ENCODE measurements around the gene PCDHA5. TPM values are rescaled to one million over a fixed set of nuclear protein-coding genes. Genes with fewer than 3 reads are reported as not detected.

PCDHA5 gene
- total RNA-seq, 1 experiment from 2014 or later: 0.33 TPM

DNA sequence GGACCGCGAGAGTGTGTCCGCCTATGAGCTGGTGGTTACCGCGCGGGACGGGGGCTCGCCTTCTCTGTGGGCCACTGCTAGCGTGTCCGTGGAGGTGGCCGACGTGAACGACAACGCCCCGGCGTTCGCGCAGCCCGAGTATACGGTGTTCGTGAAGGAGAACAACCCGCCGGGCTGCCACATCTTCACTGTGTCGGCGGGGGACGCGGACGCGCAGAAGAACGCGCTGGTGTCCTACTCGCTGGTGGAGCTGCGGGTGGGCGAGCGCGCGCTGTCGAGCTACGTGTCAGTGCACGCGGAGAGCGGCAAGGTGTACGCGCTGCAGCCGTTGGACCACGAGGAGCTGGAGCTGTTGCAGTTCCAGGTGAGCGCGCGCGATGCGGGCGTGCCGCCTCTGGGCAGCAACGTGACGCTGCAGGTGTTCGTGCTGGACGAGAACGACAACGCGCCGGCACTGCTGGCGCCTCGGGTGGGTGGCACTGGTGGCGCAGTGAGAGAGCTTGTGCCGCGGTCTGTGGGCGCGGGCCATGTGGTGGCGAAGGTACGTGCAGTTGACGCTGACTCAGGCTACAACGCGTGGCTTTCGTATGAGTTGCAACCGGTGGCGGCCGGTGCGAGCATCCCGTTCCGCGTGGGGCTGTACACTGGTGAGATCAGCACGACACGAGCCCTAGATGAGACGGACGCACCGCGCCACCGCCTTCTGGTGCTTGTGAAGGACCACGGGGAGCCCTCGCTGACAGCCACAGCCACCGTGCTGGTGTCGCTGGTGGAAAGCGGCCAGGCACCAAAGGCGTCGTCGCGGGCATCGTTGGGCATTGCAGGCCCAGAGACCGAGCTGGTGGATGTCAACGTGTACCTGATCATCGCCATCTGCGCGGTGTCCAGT is 14.5 kb downstream of the PCDHA5 start:
- Mint-ChIP-seq H3K36me3 (ENCODE audit: insufficient read depth in 1 of 3, low read depth in 3 of 3) (peaks cover 14 to 31% (median 15%) of the 10 kb centered on the region in 3 experiments), H3K27ac (no peak overlapping the region), H3K4me3 (no peak overlapping the region), H3K9me3 (peaks cover 20 to 23% of the 10 kb centered on the region in 2 experiments), H3K4me1 (peaks cover 0 to 4% of the 10 kb centered on the region in 2 experiments; a peak in 1 of 4 replicates), H3K27me3 (ENCODE audit: low read depth) (no peaks in the 10 kb centered on the region)
- no peak overlapping the region for H3K14ac ChIP-seq (ENCODE audit: insufficient read depth, low read length)
- DNase-seq: no peak
- H4K91ac ChIP-seq (ENCODE audit: insufficient read length, low read depth, low read length): no peak overlapping the region
- H2AFZ ChIP-seq (ENCODE audit: low read length): no peak overlapping the region
- no peaks in the 10 kb centered on the region for H3K79me2 ChIP-seq (ENCODE audit: insufficient read depth, low read length)
- H4K5ac ChIP-seq (ENCODE audit: insufficient read length, low read depth, low read length): no peak overlapping the region
- H3T11ph ChIP-seq (ENCODE audit: low read length): no peak overlapping the region
- no peak overlapping the region for H2AK5ac ChIP-seq (ENCODE audit: insufficient read length, low read length)
- no peaks in the 10 kb centered on the region for H3K27me3 ChIP-seq (ENCODE audit: insufficient read depth, low read length)
- H3K56ac ChIP-seq (ENCODE audit: insufficient read length, low read depth, low read length): no peak overlapping the region
- H3K18ac ChIP-seq (ENCODE audit: insufficient read length, low read depth, low read length): no peak overlapping the region
- H2BK20ac ChIP-seq (ENCODE audit: low read depth, low read length, poor library complexity, severe bottlenecking): no peak overlapping the region
- H3K23me2 ChIP-seq (ENCODE audit: insufficient read length, low read depth, low read length, poor library complexity, severe bottlenecking): no peaks in the 10 kb centered on the region
- H3K4me1 ChIP-seq (ENCODE audit: insufficient read depth, low read length): no peaks in the 10 kb centered on the region
- no peaks in the 10 kb centered on the region for H4K20me1 ChIP-seq (ENCODE audit: control insufficient read depth, insufficient read depth, insufficient read length)
- WGBS (ENCODE audit: extremely low coverage, insufficient read length, low lambda C conversion rate): no CpG with 5 or more reads among the region's 103 CpGs
- no peak overlapping the region for H2BK15ac ChIP-seq (ENCODE audit: low read depth, low read length)
- H3K4ac ChIP-seq (ENCODE audit: low read depth, low read length): no peak overlapping the region
- H3K9me3 ChIP-seq (ENCODE audit: control insufficient read depth, low read depth, low read length): no peaks in the 10 kb centered on the region
- no peak overlapping the region for H2BK12ac ChIP-seq (ENCODE audit: insufficient read length, low read depth, low read length)
- H3K79me1 ChIP-seq (ENCODE audit: insufficient read depth, low read depth, low read length, poor library complexity, severe bottlenecking): no peaks in the 10 kb centered on the region
- H3K23ac ChIP-seq (ENCODE audit: insufficient read length, low read depth, low read length): no peak overlapping the region
- H2BK5ac ChIP-seq (ENCODE audit: insufficient read length, low read length): no peak overlapping the region
- no peak overlapping the region for H3K9ac ChIP-seq (ENCODE audit: extremely low read depth, insufficient read length, low read length)
- TF ChIP-seq, protein P1, sequence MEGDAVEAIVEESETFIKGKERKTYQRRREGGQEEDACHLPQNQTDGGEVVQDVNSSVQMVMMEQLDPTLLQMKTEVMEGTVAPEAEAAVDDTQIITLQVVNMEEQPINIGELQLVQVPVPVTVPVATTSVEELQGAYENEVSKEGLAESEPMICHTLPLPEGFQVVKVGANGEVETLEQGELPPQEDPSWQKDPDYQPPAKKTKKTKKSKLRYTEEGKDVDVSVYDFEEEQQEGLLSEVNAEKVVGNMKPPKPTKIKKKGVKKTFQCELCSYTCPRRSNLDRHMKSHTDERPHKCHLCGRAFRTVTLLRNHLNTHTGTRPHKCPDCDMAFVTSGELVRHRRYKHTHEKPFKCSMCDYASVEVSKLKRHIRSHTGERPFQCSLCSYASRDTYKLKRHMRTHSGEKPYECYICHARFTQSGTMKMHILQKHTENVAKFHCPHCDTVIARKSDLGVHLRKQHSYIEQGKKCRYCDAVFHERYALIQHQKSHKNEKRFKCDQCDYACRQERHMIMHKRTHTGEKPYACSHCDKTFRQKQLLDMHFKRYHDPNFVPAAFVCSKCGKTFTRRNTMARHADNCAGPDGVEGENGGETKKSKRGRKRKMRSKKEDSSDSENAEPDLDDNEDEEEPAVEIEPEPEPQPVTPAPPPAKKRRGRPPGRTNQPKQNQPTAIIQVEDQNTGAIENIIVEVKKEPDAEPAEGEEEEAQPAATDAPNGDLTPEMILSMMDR (conservative IDR thresholded peaks at IDR 0.05): no peak
- no peak overlapping the region for H4K8ac ChIP-seq (replicated peaks; ENCODE audit: insufficient read length, low read depth, low read length)
- no peak overlapping the region for H2BK120ac ChIP-seq (ENCODE audit: low read depth, low read length, poor library complexity, severe bottlenecking)
- no peak overlapping the region for H3K4me2 ChIP-seq (ENCODE audit: insufficient read depth, insufficient read length, low read length)
- no peak overlapping the region for H3K27ac ChIP-seq (ENCODE audit: insufficient read length, low read depth, low read length)

Measured in H9 (cell line).